ENCODE measurements around the gene SYCP1.
"Not testable (repeated sequence)": the region's sequence is repeated elsewhere in the genome, so short reads cannot be mapped to it uniquely, and the experiment has no call there.

SYCP1 gene, protein sequence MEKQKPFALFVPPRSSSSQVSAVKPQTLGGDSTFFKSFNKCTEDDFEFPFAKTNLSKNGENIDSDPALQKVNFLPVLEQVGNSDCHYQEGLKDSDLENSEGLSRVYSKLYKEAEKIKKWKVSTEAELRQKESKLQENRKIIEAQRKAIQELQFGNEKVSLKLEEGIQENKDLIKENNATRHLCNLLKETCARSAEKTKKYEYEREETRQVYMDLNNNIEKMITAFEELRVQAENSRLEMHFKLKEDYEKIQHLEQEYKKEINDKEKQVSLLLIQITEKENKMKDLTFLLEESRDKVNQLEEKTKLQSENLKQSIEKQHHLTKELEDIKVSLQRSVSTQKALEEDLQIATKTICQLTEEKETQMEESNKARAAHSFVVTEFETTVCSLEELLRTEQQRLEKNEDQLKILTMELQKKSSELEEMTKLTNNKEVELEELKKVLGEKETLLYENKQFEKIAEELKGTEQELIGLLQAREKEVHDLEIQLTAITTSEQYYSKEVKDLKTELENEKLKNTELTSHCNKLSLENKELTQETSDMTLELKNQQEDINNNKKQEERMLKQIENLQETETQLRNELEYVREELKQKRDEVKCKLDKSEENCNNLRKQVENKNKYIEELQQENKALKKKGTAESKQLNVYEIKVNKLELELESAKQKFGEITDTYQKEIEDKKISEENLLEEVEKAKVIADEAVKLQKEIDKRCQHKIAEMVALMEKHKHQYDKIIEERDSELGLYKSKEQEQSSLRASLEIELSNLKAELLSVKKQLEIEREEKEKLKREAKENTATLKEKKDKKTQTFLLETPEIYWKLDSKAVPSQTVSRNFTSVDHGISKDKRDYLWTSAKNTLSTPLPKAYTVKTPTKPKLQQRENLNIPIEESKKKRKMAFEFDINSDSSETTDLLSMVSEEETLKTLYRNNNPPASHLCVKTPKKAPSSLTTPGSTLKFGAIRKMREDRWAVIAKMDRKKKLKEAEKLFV

DNA sequence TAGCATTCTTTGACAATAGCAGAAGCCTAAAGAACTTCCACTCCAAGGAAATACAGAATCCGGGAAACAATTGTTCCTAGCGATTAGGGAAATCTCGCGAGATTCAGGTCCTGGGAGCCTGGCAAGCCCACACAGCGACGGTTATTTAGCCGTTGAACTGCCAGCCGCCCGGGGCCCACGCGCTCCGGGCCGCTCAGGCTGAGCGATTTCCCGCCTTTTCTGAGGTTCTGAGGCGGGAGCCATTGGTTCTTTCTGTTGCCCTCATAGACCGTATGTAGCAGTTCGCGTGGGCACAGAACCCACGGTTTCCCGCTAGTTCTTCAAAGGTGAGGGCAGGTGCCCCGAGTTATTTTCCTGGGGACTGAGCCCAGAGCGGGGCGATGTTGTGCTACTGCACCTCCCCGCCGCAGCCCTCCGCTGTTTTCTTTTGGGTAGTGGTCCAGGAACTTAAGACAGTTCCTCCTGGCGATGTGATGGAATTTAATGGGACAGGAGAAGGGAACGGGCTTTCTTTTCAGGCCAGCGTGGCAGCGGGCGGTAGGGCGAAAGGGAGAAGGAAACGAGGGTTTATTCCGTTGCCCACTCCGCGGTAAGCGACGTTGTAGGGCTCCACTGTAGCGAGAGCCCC is at the start of gene SYCP1:
SYCP1 (plus strand) TSS at position 171 of the 628 bp plus-strand sequence. CDS start 602 bp downstream, outside the sequence.
- DNase-seq, result no peak

DNA sequence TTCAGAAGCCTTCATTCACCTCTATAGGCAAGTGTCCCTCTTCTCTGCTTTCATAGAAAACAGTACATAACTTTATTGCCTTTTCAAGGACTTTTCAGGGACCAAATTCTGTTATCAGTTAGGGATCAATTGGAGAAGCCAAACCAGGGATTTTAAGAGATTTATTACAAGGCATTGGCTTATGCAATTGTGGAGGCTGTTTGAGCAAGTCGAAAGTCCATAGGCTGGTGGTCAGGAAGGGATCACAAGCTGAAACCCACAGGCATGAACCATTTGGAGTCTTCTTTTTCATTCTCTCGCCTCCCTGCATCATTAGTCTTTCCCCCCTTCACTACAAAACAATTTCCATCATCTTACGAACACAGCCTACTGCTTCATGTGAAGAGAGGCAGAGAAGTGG is 34.8 kb upstream of the SYCP1 start:
- no peak for DNase-seq

DNA sequence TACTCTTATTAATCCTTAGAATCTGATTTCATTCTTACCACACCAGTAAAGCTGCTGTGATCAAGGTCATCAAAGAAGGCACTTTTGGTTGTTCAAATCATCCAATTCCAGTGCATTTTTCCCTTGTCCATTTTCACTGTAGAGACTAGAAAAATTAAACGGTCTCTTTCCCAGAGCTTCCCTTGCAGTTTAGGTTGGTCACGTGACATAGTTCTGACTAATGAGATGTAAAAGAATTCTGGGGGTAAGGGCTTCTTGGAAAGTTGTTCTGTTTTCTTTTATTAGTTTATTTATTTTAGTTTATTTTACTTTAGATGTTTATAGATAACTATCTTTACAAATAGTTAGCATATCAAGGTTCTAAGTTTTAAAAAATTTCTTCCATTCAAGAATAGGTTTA is 34.3 kb upstream of the SYCP1 start:
- no peak for DNase-seq

DNA sequence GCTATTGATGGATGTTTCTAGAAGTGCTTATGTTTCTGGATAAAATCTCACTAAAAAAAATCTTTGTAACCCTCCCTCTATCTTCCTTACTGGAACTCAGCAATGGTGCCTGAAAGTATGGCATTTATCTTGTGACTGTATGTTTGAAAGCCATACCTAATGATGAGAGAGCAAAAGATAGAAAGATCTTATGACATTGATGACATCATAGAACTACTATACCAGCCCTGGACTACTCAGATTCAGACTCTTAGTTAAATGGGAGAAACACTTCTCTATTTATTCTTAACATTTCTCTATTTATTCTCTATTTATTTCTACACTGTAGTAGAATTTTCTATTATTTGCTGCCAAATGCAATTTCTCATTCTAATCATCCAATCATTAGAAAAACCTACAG is 32.7 kb upstream of the SYCP1 start:
- no peak for DNase-seq

DNA sequence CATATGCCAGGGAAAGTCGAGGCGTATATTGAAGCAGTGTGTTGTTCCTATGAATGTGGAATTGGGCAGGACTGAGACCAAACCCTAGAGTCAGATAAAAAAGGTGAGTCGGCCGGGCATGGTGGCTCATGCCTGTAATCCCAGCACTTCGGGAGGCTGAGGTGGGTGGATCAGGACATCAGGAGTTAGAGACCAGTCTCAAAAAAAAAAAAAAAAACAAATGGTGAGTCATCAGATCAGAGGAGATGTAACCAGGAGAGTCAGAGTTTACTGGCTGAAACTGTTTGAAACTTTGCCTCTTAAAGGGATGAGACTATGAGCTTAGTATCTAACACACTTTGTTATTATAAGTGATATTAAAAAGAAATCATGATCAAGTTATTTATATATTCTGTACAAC is 26.4 kb upstream of the SYCP1 start:
- DNase-seq, result no peak

DNA sequence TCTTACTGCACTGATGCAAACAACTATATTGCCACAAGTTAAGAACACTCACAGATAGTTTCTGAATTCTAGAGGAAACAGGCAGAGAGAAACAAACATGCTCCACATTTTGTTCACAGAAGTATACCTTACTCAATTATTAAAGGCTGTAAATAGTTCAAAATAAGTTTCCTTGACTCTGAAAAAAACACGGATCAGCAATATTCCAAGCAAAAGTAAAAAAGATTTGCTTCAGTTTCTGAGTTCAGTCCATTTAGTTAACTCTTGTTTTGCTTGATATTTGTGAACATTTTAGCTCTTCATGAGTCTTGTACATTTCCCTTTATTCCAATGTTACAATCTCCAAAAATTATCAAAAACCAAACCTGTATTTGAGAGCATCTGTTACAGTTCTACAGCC is 24.6 kb upstream of the SYCP1 start:
- DNase-seq, result not testable (repeated sequence)

DNA sequence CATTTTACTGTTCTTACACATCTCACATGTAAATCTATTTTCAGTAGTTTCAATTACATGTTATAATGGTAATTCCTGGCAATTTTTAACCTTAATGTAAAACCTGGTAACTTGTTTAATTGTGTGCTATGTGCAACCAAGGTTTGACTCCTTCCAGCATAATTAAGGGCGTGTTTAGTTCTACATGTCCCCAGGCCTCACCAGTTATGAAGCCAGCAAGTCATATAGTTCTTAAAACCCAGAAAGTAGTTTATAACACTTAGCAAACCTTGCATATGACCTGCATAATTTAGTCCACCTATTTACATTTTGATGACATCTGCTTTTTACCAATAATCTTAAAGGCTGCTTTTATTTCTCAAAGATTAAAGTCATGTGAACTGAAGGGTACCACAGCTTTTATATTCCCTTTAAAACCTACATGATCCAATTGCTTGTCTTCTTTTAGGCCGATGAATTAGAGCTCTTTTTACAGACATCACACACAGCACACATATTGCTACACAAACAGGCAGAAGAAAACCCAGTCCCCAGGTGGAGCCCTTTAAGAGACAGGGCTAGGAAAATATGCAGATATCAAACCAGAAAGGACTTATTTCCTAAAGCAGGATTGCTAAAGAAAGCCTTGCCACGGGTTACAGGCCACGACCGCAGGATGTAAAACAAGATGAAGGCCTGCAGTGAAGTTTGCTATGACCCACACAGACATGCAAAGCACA is 23.2 kb upstream of the SYCP1 start:
- no peak for DNase-seq

DNA sequence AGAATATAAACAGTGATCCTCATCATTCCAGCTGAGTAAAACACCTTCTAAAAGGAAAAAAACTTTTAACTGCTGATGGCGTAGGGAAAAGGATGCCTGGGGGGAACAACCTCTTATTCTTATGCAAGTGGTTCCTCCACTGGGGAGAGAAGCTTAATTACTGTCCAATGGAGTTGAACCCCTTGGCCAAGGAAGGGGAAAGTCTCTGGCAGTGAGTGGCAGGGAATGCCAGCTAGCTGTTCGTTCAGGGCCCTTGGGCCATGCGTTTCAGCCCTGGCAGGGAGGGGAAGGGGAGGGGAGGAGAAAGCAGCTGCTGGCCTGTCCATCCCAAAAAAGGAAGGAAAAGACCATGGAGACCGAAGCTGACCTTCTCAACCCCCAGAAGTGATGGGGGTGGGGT is 22.6 kb upstream of the SYCP1 start:
- no peak for DNase-seq

DNA sequence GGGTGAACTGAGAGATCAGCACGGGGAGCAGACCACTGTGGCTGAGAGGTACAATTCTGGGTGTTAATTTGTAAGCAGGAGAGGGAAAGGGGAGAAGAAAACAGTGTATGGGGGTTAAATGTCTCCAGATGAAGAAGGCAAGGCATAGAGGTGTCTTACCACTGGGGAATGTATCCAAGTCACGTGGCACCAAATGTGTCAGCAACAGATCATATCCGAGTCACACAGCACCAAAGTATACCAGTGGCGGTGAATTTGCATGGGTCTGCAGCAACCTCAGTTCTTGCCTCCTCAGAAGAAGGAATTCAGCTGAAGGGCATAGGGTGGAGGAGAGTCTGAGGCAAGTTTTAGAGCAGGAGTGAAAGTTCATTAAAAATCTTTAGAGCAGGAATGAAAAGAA is 21.2 kb upstream of the SYCP1 start:
- no peak for DNase-seq

DNA sequence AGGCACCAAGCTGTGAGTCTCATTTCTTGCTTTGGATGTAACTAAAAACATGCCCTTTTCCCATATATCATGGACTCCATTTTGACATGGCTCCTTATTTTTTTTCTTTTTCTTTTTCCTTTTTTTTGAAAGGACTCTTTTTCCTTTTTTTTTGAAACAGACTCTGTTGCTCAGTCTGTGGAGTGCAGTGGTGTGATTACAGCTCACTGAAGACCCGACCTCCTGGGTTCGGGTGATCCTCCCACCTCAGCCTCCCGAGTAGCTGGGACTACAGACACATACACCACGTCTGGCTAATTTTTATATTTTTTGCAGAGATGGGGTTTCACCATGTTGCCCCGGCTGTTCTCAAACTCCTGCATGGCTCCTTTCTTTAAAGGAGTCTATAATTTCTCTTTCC is 10.4 kb upstream of the SYCP1 start:
- DNase-seq, result no peak

DNA sequence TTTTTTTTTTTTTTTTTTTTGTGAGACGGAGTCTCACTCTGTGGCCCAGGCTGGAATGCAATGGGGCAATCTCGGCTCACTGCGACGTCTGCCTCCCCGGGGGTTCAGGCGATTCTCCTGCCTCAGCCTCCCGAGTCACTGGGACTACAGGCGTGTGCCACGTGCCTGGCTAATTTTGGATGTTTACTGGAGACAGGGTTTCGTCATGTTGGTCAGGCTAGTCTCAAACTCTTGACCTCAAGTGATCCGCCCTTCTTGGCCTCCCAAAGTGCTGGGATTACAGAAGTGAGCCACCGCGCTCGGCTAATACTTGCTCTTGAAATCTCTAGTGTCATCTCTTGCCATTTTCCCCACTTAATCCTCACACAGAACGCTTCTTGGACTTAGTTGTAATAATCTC is 1.1 kb upstream of the SYCP1 start:
- DNase-seq, result no peak

DNA sequence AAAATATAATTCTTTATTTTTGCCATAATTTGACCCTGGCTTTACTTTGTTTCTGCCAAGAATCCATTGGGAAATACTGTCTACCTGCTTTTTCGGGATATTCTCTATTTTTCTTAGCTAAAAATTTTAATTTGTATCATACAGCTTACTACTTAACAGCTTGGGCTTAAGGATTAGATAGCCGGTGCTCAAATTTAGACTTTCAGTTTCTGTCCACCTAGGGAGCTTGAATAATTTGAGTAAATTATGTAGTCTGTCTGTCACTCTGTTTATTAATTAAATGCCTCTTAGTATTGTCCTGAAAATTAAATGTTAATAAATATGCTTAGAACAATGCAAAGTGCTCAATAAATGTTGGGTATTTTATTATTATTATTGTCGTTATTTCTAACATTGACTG is 6.7 kb downstream of the SYCP1 start:
- DNase-seq, result no peak

DNA sequence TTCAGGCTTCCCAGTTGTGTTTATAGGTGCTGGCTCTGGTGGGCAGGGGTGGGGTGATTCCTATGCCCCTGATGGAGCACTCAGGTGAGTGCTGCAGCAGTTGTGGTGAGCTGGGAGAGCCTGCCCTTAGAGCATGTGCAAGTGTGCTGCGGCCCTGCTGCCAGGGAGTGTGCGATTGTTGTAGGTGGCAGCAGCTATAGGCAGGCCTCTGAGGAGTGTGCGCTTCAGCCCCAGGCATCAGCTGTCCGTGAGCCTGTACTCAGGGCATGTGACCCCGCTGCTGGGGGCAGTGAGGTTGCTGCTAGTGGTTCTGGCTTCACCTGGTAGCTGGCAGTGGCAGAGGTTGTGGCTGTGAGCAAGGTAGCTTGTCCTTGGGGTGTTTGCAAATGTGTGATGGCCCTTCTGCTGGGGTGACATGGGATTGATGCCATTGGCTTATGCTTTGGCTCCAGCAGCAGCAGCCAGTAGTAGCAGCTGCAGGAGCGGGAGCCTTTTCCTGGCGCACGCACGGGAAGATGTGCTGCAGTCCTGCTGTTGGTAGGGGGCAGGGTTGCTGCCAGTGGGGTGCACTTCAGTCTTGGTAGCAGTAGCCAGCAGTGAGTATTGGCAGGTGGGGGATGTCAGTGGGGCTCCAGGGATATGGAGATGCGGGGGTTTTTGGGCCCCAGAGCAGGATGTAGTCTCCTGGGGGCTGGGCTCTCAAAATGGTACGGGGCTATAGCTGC is 37.7 kb downstream of the SYCP1 start:
- no peak for DNase-seq

DNA sequence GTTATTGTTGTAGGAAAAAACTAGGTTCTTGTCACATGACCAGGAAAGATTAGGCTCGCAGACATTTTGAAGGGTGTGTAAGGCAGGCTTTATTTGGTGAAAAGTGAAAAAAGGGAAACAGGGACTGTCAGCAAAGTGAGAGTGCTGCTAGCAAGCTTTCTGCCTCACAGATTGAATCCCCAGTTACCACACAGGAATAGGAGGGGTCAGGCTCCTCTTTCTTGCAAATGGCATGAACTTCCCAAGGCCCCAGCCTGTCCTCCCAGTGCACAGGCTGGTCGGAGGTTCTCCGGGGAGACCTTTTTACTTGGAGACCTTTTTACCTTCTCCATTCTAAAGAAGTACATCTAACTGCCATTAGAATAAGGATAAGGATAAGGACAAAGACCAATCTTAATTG is 42.1 kb downstream of the SYCP1 start:
- no peak for DNase-seq

DNA sequence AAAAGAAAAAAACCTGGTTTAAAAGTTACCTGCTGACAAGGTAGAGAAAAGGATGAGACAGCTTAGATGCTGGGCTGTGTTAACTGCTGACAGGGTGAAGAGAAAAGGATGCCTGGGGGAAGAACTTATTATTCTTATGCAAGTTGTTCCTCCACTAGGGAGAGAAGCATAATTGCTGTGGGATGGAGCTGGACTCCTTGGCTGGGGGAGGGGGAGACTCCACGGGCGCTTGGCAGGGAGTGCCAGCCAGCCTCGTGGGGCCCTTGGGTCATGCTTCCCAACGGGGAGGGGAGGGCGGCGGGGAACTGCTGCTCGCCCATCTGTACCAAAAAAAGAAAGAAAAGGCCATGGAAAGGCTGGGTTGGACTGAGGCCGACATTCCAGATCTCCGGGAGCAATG is 47.2 kb downstream of the SYCP1 start:
- no peak for DNase-seq

DNA sequence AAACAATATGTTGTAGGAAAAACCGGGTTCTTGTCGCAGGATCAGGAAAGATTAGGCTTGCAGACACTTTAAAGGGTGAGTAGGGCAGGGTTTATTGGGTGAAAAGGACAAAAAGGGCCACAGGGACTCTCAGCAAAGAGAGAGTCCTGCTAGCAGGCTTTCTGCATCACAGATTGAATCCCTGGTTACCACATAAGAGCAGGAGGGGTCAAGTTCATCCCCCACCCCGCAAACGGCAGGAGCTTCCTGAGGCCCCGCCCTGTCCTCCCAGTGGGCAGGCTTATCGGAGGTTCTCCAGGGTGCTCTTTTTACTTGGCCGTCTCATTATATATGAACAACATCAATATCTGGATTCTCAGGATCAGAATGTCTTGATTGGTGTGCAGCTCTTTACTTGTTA is 47.7 kb downstream of the SYCP1 start:
- no peak for DNase-seq

DNA sequence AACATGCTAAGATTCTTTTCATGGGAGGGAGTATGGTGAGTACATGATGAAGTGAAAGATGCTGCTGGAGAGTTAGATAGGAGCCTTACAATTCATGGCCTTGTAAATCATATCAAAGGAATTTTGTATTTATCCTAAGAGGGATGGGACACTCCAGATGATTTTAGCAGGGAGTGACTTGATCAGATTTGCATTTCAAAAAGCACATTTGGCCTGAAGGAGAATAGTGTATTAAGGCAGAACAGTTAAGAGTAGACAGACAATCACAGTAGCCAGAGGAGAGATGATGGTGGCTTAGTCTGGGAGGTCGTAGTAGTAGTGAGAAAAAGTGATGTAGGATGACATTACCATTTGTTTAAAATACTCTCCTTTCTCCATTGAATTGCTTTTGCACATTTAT is 48.8 kb downstream of the SYCP1 start:
- no peak for DNase-seq

DNA sequence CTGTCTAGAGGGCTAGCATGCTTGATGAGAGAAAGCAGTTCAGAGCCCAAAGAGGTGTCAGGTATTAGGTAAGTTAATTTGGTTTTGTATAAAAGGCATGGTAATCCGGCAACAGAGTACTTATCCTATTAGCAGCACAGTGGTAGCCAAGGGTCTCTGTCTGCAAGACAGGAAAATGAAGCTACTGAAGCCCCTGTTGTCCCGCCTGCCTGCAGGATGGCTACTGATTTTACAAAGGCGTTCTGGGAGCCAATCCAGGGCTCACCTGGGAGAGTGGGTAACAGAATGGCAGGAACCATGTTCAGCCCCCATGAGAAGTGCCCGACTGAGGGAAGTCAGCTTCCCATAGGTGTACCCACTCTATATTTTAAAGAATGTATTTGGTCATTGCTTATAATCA is 61.1 kb downstream of the SYCP1 start:
- DNase-seq, result not testable (repeated sequence)

DNA sequence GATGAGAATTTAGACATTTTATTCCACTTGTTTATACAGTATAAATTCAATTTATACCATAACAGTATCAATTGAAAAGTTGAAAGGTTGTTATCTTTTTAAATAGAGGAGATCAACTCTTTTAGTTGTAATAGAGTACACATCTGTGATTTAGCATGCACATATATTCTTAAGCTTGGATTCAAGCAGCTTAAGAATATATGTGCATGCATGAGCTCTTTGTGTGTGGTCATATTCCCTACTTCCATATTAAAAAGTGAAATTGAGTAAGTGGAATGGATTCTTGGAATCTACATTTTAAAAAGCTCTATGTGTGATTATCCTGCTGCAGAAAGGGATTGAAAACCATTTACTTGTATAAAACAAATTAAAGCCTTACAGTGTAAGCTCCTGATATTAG is 71.9 kb downstream of the SYCP1 start:
- DNase-seq, result no peak

DNA sequence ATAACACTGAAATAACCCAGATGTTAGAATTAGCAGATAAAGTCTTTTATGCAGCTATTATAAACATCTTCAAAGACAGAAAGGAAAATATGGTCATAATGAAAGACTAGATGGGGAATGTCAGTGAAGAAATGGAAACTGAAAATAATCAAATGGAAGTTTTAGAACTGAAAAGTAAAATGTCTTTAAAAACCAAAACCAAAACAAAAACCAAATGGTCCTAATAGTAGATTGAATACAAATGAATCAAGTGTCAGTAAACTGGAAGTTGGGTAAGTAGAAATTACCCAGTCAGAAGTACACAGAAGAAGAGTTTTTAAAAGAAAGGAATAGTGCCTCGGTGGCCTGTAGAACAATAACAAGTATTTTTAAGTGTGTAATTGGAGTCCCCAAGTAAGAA is 72.7 kb downstream of the SYCP1 start:
- DNase-seq, result no peak

DNA sequence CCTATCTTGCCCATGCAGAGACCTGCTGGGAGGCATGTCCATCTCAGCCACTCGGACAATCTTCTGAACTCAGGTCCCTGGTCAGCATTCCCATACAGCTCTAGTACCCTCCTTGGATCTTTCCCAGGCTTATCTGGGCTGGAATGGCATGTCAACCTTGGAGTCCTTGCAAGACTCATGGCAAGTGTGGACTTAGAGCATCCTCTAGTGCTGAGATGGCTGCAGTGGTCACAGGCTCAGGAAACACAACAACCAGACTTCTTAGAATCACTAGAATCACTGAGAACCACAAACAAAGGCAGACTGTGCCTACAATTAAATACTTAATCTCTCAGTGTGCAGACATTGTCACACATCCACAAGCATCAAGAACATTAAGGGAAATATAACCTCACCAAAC is 101.9 kb downstream of the SYCP1 start:
- no peak for DNase-seq

DNA sequence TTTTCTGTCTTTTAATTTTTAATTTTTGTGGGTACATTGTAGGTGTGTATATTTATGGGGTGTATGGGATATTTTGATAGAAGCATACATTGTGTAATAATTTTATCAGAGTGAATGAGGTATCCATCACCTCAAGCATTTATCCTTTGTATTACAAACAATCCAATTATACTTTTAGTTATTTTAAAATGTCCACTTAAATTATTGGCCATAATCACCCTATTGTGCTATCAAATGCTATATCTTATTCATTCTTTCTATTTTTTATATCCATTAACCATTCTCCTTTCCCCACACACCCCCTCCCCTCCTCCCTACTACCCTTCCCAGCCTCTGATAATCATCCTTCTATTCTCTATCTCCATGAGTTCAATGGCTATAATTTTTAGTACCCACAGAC is 104.8 kb downstream of the SYCP1 start:
- DNase-seq, result no peak
